NOMO-1 (cell line): Measurements from ENCODE around the gene KIRREL3.

Experiments
- DNase-seq, 2 experiments: peaks; one replicate each; lab custom pipeline; 2025; ENCODE audit not compliant: unreplicated experiment in 2 of 2; lab: John Stamatoyannopoulos, UW

The KIRREL3 gene

DNA sequence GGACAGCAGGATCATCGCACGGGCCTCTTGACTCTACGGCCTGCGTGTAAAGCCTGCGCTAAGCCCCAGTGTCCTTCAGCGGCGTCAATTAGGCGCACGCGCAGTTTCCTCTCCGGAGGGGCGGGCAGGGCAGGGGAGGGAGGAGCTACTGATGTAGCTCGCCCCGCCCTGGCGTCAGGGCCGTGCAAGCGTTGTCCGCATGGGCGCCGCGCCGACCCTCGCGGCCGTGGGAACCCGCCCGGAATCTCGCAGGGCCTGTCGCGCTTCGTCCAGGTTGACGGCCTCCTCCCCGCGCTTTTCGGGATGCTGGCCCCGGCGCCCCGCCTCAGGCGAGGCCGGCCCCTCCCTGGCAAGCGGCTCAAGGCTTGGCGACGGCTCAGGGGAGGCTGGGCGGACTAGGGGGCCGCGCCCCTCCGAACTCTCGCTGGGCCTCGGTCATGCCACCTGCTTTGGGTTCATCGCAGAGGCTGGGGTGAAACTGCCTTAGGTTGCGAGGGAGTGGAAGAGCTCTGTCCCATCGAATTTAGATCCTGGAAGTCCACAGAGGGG, 584.0 kb downstream of the KIRREL3 start:
- DNase-seq: no peak

GRCh38 chr11:126415669-126416420, 584.7 kb downstream of the KIRREL3 start:
- no peak for DNase-seq

- no peak for DNase-seq
These were observed 585.4 kb downstream of the KIRREL3 start for GRCh38 chr11:126415128-126415527.

DNA sequence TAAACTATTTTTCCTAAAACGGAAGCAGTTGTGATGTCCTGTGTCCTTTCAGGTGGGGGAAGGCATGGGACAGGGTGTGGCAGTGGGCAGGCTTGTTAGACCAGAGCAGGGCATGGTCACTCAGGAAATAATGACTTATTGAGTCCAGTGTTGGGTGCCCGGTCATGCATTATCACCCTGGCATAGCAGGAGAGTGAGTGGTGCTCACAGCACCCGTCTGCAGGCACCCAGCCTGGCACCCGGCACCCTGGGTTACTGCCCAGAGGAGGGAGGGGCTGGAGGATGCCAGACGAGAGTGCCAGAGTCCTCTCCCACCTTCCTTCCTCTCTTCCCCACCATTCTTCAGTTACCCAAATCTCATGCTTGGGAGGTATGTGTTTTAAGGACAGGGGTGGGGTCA, 586.0 kb downstream of the KIRREL3 start:
- DNase-seq: no peak

DNA sequence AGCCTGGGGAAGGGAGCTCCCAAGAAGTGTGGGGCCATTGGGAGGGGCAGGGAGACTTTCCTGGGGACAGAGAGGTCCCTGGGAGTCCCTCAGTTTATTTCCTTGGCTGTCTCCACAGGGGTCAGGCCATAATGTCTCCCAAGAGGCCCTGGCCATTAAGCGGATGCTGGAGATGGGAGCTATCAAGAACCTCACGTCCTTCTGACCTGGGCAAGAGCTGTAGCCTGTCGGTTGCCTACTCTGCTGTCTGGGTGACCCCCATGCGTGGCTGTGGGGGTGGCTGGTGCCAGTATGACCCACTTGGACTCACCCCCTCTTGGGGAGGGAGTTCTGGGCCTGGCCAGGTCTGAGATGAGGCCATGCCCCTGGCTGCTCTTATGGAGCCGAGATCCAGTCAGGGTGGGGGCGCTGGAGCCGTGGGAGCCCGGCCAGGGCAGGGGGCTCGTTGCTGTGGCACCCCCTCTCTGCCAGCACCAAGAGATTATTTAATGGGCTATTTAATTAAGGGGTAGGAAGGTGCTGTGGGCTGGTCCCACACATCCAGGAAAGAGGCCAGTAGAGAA, 586.6 kb downstream of the KIRREL3 start:
- DNase-seq: no peak

DNA sequence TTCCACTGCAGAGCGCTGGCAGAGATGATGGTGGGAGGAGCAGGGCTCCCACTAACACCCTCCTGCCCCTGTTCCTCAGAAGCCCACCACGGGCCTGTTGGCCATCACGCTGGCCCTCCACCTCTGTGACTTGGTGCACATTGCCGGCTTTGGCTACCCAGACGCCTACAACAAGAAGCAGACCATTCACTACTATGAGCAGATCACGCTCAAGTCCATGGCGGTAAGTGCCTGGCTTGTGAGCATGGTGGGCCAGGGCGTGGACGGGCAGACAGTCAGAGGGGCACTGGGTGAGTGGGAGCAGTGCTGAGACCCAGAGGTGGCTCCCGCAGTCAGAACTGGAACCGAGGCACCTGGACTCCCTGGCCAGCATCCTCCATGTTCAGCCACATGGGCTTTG, 587.1 kb downstream of the KIRREL3 start:
- no peak for DNase-seq

DNA sequence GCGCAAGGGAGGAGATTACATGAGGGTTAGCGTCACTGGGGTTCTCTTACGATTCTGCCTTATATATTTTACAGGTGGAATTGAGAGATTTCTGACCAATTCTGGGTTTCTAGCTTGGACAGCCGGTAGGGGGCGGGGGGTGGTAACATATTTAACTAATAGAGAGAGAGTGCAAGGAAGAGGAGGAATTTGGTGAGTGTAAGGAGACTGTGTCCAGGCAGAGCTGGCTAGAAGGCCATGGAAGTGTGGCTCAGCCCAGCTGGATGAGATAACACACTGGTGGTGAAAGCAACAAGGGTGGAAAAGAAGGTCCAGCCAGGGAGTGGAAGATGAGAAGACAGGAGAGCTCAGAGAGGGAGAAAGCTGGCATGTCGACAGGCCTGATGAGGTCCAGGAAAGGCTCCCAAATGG, 588.6 kb downstream of the KIRREL3 start:
- DNase-seq: no peak

DNA sequence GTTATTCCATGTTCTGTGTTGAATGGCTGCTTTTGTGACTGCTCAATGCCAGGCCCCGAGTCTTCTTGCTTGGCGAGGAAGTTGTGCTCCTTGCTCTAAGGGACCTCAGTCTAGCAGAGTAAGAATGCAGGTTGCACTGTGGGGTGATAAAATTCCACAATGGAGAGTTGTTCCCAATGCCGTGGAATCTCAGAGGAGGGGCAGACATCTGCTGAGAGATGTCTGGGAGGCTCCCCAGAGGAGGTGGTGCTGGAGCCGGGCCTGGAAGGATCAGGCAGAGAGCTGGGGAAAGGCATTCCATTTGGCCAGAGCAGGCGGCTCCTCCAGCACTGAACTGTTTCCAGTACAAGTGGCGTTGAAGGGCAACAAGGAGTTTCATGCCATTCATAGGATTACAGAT, 589.9 kb downstream of the KIRREL3 start:
- DNase-seq: no peak

GRCh38 chr11:126409620-126409985, 591.0 kb downstream of the KIRREL3 start:
- no peak for DNase-seq

GRCh38 chr11:126408901-126409619, 591.5 kb downstream of the KIRREL3 start:
- no peak for DNase-seq

- DNase-seq: no peak
These were observed 592.1 kb downstream of the KIRREL3 start for GRCh38 chr11:126408496-126408895.

DNA sequence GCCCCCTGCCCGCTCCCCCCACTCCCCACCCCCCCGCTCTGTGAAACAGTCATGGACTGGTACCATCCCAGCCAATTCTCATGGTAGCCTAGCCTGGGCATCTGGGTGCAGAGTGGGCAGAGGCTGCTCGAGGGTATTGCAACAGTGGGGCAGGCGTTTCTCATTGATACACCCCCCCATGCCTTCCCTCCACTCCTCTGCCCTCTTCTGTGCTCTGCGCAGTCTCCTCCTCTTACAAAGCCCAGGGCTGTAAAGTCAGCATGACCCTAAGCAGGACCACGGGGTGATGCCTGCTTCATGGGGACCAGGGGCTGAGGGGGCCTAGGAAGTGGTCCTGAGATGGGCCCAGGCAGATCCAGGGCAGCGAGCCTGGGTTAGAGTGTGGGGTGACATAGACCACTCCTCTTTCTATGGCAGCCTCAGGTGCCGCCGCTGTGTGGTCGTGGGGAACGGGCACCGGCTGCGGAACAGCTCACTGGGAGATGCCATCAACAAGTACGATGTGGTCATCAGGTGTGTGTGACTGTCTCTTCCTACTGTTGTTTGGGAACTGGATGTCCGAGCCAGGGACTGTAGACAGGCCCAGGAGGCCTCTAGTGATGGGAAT, 592.8 kb downstream of the KIRREL3 start:
- DNase-seq: no peak

GRCh38 chr11:126407101-126407521, 593.5 kb downstream of the KIRREL3 start:
- DNase-seq: no peak

DNA sequence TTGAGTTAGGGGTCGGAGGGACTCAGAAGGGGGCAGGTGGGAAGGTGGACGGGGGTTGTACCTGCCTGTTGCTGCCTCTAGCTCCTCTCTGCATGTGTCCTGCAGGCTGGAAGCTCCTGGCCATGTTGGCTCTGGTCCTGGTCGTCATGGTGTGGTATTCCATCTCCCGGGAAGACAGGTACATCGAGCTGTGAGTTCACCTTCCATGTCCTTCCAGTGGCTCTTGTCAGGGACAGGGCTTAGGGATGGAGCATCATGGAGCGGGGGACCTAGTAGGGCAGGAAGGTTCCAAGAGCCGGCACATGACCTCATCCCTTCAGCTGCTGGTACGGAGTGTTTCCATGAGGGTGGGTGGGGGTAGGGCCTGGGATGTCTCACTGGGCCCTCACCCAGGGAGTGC, 594.2 kb downstream of the KIRREL3 start:
- DNase-seq: no peak

DNA sequence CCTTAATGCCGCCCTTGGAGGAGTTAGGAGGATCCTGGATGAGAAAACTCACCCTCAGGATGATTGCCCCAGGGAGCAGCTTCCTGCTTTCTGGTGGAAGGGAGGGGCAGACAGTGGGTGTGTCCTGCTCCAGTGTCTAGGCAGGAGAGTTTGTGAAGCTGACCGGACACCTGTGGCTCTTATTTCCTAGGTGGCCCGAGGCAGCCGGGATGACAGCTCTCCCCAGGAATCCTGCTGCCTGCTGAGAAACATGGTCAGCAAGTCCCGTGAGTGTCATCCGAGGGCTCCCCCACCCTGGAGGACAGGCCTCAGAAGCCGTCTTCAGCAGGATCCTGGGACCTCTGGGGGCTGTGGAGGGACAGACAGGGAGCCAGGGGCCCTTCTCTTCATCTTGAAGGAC, 594.7 kb downstream of the KIRREL3 start:
- no peak for DNase-seq

GRCh38 chr11:126405374-126405773, 595.2 kb downstream of the KIRREL3 start:
- DNase-seq: no peak

DNA sequence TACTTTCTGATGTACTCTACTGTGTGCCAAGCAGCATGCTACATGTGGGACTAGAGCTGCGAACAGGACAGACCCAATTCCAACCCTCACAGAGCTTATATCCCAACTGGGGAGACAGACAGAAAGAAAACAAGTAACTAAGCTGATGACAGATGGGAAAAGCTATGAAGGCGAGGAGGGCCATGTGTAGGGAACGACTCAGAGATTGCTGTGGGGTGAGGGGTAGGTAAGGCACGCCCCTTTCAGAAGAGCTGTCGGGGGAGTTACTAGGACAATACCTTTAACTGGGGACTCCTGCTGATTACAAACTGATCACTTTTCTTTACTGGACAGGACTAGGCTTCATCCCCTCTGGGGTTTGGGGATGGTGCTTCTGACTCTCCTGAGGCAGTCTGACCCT, 596.2 kb downstream of the KIRREL3 start:
- no peak for DNase-seq

GRCh38 chr11:126403658-126404057, 596.9 kb downstream of the KIRREL3 start:
- DNase-seq: no peak

- DNase-seq: no peak
These were observed 597.5 kb downstream of the KIRREL3 start for GRCh38 chr11:126403022-126403581.

GRCh38 chr11:126400479-126400878, 600.1 kb downstream of the KIRREL3 start:
- DNase-seq: no peak

DNA sequence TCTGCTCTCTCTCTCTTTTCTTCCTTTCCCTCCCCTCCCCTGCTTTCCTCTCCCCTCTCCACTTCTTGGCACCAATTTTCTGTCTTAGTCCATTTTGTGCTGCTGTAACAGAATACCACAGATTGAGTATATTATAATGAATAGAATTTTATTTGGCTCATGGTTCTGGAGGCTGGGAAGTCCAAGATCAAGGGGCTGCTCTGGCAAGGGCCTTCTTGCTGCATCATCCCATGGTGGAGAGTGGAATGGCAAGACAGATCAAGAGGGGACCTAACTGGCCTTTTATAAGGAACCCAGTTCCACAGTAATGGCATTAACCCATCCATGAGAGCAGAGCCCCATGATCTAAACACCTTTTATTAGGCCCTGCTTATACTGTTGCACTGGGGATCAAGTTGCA, 600.6 kb downstream of the KIRREL3 start:
- DNase-seq: no peak
